ENCODE measurements around the gene DCDC2B.

GRCh38 chr1:32205401-32206370 is 3.2 kb upstream of the DCDC2B start, which contains the start of gene IQCC:
- TF ChIP-seq, protein P1, sequence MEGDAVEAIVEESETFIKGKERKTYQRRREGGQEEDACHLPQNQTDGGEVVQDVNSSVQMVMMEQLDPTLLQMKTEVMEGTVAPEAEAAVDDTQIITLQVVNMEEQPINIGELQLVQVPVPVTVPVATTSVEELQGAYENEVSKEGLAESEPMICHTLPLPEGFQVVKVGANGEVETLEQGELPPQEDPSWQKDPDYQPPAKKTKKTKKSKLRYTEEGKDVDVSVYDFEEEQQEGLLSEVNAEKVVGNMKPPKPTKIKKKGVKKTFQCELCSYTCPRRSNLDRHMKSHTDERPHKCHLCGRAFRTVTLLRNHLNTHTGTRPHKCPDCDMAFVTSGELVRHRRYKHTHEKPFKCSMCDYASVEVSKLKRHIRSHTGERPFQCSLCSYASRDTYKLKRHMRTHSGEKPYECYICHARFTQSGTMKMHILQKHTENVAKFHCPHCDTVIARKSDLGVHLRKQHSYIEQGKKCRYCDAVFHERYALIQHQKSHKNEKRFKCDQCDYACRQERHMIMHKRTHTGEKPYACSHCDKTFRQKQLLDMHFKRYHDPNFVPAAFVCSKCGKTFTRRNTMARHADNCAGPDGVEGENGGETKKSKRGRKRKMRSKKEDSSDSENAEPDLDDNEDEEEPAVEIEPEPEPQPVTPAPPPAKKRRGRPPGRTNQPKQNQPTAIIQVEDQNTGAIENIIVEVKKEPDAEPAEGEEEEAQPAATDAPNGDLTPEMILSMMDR (IDR thresholded peaks at IDR 0.05; ENCODE audit: insufficient read depth, low read length): no peak
- no peak for TF ChIP-seq GABPA (IDR thresholded peaks at IDR 0.05; ENCODE audit: low read depth)
- peak; percentile 92 for TF ChIP-seq POLR2AphosphoS5 (IDR thresholded peaks at IDR 0.05; ENCODE audit: low read depth)
- TF ChIP-seq REST (IDR thresholded peaks at IDR 0.05; ENCODE audit: insufficient replicate concordance, low read depth): no peak
- peak; percentile 4; the same call in 1 of the 2 replicates for TF ChIP-seq SPI1 (IDR thresholded peaks at IDR 0.05; ENCODE audit: borderline replicate concordance, low read depth)

All from HL-60 (cell line).